ENCODE data around the gene RNPS1.
"Not testable (repeated sequence)": the region's sequence is repeated elsewhere in the genome, so short reads cannot be mapped to it uniquely, and the experiment has no call there.

Gene RNPS1

GRCh38 chr16:2244926-2245795, 22.8 kb downstream of the RNPS1 start:
- Histone ChIP-seq H3K27me3 (replicated peaks; ENCODE audit: control insufficient read depth, insufficient read depth, low read length) (no peaks in the 10 kb centered on the region), H3K36me3 (ENCODE audit: control insufficient read depth, insufficient read depth, low read length) (peaks cover 24% of the 10 kb centered on the region), H3K4me3 (replicated peaks; ENCODE audit: low read depth, low read length) (no peak overlapping the region)
- DNase-seq (ENCODE audit: extremely low read depth, insufficient read length): no peak
- TF ChIP-seq CTCF (IDR thresholded peaks at IDR 0.05; ENCODE audit: insufficient read depth, low read length, poor library complexity, severe bottlenecking): no peak

GRCh38 chr16:2244301-2244700, 23.6 kb downstream of the RNPS1 start:
- no peak for TF ChIP-seq CTCF (IDR thresholded peaks at IDR 0.05; ENCODE audit: insufficient read depth, low read length, poor library complexity, severe bottlenecking)
- H3K4me3 ChIP-seq (replicated peaks; ENCODE audit: low read depth, low read length): no peak overlapping the region
- H3K36me3 ChIP-seq (ENCODE audit: control insufficient read depth, insufficient read depth, low read length): peaks cover 28% of the 10 kb centered on the region
- DNase-seq (ENCODE audit: extremely low read depth, insufficient read length): no peak
- no peaks in the 10 kb centered on the region for H3K27me3 ChIP-seq (replicated peaks; ENCODE audit: control insufficient read depth, insufficient read depth, low read length)

DNA sequence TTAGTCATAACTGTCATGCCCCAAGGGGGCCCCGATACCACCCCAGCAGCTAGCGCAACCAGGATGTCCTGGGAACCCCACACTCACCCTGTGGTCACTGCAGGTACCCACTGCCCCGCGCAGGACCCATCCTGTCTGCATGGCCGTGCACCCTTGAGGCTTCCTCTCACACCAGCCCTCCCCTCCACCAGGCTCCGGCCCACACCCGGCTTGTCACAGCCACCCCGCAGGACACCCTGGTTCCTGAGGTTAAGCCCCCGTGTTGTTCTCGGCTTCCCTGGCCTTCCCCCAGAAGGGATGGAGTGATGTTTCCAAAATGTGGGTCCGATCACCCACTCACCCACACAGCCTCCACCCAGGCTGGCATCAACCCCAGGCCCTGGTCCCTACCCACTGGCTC, 24.1 kb downstream of the RNPS1 start:
- no peaks in the 10 kb centered on the region for H3K27me3 ChIP-seq (replicated peaks; ENCODE audit: control insufficient read depth, insufficient read depth, low read length)
- TF ChIP-seq CTCF (IDR thresholded peaks at IDR 0.05; ENCODE audit: insufficient read depth, low read length, poor library complexity, severe bottlenecking): no peak
- H3K36me3 ChIP-seq (ENCODE audit: control insufficient read depth, insufficient read depth, low read length): peaks cover 28% of the 10 kb centered on the region
- no peak for DNase-seq (ENCODE audit: extremely low read depth, insufficient read length)
- no peak overlapping the region for H3K4me3 ChIP-seq (replicated peaks; ENCODE audit: low read depth, low read length)

GRCh38 chr16:2243031-2243528, 24.8 kb downstream of the RNPS1 start:
- Histone ChIP-seq H3K27me3 (replicated peaks; ENCODE audit: control insufficient read depth, insufficient read depth, low read length) (no peaks in the 10 kb centered on the region), H3K36me3 (ENCODE audit: control insufficient read depth, insufficient read depth, low read length) (peaks cover 28% of the 10 kb centered on the region), H3K4me3 (replicated peaks; ENCODE audit: low read depth, low read length) (no peak overlapping the region)
- DNase-seq (ENCODE audit: extremely low read depth, insufficient read length): no peak
- no peak for TF ChIP-seq CTCF (IDR thresholded peaks at IDR 0.05; ENCODE audit: insufficient read depth, low read length, poor library complexity, severe bottlenecking)

GRCh38 chr16:2242598-2242997, 25.3 kb downstream of the RNPS1 start:
- Histone ChIP-seq H3K36me3 (ENCODE audit: control insufficient read depth, insufficient read depth, low read length) (peaks cover 28% of the 10 kb centered on the region), H3K4me3 (replicated peaks; ENCODE audit: low read depth, low read length) (no peak overlapping the region), H3K27me3 (replicated peaks; ENCODE audit: control insufficient read depth, insufficient read depth, low read length) (no peaks in the 10 kb centered on the region)
- TF ChIP-seq CTCF (IDR thresholded peaks at IDR 0.05; ENCODE audit: insufficient read depth, low read length, poor library complexity, severe bottlenecking): no peak
- no peak for DNase-seq (ENCODE audit: extremely low read depth, insufficient read length)

- not testable (repeated sequence) for DNase-seq (ENCODE audit: extremely low read depth, insufficient read length); H3K27me3 ChIP-seq (replicated peaks; ENCODE audit: control insufficient read depth, insufficient read depth, low read length); H3K4me3 ChIP-seq (replicated peaks; ENCODE audit: low read depth, low read length)
- peaks cover 19% of the 10 kb centered on the region for H3K36me3 ChIP-seq (ENCODE audit: control insufficient read depth, insufficient read depth, low read length)
These were observed 27.6 kb downstream of the RNPS1 start for GRCh38 chr16:2240331-2240730.

Measured in GM06990 (cell line).